ENCODE measurements around the gene ZAP70.

The ZAP70 gene

GRCh38 chr2:97716695-97717612 lies 3.6 kb downstream of the ZAP70 start:
- no peak for DNase-seq (ENCODE audit: low read depth in 3 of 3)

- DNase-seq (ENCODE audit: low read depth in 3 of 3): no peak
Observed at GRCh38 chr2:97717613-97717995, 4.2 kb downstream of the ZAP70 start.

DNA sequence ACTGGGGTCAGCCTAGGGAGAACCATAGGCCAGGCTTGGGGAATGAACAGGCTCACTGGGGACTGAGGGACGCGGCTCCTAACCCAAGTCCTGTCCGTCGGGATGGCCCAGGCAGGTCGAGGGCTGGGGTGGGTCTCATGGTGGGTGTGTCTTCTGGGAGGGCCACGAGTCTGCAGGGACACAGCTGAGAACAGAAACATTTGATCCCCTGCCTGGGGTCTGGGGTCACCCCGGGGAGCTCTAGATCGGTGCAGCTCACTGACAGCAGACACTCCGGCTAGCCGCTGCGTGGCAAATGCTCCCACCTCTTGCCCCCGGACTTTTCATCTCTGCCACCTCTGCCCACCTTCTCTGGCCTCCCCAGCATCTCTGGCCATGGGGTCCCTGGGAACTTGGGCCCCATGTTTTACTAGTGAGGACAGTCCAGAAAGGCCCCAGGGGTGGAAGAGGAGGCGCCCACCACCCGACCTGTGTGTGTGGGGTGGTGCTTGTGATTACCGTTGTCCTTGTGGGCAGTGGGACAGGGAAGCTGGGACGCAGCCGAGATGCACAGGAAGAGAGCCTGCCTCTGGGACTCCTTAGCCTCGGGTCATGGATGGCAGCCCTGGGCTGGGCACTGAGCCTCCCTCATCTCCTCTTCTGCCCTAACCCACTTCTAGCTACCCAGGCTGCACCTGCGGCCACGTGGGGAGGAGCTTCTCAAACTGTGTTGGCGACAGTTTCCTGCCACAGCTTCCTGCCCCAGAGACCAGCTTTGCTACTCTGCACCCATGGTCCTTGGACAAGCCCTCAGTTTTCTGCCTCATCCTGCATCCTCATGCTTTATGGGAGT lies 4.9 kb downstream of the ZAP70 start:
- peak; percentile 38 to 55 (median 45) for DNase-seq (ENCODE audit: low read depth in 3 of 3)

DNA sequence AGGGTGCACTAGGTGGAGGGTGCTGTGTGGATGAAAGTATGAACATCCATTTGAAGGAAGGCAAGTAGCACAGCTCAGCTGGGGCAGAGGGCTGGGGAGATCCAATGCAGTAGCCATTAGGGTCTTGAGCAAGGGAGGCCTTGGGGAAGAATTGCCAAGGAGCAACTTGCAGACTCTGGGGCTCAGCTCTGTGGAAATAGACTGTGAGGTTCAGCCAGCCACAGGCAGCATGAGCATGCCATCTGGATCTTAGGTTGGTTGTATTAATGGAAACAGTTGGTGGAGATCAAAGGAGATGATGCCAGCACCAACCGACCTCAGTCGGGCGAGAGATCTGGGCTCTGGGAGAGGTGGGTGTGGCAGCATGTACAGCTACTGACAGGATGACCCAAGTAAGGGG lies 5.6 kb downstream of the ZAP70 start:
- no peak for DNase-seq (ENCODE audit: low read depth in 3 of 3)

GRCh38 chr2:97719362-97720155 lies 6.2 kb downstream of the ZAP70 start:
- DNase-seq (ENCODE audit: low read depth in 3 of 3): no peak

DNA sequence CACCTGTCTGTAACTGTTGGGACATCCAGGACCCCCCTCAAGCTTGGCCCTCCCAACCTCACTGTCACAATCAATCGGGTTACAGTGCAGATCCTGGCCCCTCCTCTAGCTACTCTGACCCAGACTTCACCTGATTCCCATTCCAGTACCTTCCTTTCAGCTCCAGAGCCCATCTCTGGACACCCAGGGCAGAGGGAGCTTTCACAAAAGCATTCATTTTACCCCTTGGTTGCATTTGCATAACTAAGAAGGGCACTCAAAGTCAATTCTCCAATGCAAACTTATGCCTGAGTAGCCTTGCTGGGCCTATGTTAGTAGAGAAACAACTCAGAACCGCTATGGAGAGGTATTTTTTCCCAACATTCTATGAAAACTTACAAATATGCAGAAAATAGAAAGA lies 7.4 kb downstream of the ZAP70 start:
- no peak for DNase-seq (ENCODE audit: low read depth in 3 of 3)

DNA sequence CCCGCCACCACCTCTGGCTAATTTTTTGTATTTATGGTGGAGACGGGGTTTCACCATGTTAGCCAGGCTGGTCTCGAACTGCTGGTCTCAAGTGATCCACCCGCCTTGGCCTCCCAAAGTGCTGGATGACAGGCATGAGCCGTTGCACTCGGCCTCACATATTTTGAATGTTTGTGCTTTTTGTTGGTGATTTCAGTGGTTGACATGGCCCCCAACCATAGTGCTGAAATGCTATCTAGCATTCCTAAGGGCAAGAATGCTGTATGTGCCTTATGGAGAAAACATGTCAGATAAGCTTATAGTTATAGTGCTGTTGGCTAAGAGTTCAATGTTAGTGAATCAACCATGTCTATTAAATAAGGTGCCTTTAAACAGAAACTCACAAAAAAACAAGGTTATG lies 8.9 kb downstream of the ZAP70 start:
- no peak for DNase-seq (ENCODE audit: low read depth in 3 of 3)

DNA sequence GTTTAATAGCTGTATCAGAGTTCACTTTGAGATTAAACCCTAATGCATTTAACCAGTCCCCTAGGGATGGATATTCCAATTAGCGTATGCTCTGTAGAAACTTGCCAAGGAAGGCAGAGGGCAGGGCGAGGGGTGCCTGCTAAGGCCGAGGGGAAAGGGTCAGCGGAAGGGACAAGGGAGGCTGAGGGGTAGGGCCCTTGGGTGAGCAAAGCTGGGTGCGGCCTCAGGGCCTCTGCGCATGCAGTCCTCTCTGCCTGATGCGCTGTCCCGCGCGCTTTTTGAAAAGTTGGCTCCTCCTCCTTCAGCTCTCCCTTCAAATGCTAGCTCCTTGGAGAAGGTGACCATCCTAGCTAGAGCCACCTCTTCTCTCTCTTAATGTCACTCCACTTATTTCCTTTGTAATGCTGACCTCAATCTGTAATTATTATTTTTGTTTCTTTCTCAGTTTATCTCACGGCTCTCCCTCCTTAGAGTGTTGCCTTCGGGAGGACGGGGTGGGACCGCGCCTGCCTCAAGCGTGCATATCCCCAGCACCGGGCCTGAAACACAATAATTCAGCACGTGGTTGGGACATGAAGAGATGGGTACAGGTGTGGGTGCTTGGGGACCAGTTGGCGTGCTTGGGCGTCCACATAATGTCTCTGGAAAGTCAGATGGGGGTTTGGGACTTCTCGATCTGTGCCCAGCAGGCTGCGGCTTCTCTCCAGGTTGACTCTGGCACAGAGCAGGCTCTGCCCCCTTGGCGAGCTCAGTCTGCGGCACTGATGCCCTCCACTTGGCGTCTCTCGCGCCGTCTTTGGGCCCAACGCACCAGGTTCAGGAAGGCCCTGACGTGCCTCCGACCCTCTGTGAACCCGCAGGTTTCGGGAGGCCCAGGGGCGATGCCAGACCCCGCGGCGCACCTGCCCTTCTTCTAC lies 10.0 kb downstream of the ZAP70 start:
- no peak for DNase-seq (ENCODE audit: low read depth in 3 of 3)

GRCh38 chr2:97724073-97724410 lies 10.7 kb downstream of the ZAP70 start:
- no peak for DNase-seq (ENCODE audit: low read depth in 3 of 3)

- DNase-seq (ENCODE audit: low read depth in 3 of 3): no peak
Observed at GRCh38 chr2:97724501-97724900, 11.1 kb downstream of the ZAP70 start.

DNA sequence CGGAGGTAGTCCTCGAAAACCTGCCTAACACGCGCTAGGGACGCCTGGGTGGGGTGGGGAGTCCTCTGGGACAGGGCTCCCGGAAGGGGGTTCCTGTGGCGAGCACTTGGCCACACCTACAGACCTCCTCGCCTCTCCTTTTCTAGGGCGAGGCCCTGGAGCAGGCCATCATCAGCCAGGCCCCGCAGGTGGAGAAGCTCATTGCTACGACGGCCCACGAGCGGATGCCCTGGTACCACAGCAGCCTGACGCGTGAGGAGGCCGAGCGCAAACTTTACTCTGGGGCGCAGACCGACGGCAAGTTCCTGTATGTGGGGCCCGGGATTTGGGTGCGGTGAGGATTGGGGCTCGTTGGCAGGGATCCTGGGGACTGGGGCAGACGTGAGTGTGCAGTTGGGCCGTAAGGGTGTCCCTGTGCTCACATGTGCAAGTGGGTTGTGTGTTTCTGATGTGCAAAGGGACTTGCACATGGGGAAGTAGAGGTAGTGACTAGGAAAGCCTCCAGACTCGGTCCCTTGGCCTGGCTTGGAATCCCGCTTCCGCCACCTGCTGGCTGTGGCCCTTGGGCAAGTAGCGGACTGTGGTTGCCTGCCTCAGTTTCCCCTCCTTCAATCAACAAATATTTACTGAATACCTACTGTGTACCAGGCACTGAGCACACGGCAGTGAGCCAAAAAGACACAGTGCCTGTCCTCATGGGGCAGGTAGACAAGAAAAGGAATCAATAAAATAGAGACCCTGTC lies 11.7 kb downstream of the ZAP70 start:
- no peak for DNase-seq (ENCODE audit: low read depth in 3 of 3)

GRCh38 chr2:97726261-97727064 lies 13.1 kb downstream of the ZAP70 start:
- DNase-seq (ENCODE audit: low read depth in 3 of 3): no peak

DNA sequence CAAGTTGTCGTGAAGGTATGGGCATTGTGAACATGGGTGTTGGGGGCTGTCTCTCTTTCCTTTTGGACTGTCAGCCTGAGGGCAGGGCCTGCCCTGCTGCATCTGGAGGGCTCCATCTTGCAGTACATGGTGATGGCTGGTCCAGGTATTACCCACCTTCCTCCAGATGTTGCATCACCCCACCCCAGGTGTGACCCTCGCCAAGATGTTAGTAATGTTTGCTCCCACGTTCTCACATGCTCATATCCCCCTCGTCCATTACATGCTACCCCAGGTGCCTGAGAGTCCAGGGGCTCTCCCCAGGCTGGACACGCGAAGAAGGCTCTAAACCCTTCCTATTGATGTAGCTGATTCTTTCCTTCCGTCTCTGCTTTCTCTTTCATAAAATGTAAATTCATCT lies 13.9 kb downstream of the ZAP70 start:
- no peak for DNase-seq (ENCODE audit: low read depth in 3 of 3)

- DNase-seq (ENCODE audit: low read depth in 3 of 3): no peak
Observed at GRCh38 chr2:97728091-97728731, 14.8 kb downstream of the ZAP70 start.

DNA sequence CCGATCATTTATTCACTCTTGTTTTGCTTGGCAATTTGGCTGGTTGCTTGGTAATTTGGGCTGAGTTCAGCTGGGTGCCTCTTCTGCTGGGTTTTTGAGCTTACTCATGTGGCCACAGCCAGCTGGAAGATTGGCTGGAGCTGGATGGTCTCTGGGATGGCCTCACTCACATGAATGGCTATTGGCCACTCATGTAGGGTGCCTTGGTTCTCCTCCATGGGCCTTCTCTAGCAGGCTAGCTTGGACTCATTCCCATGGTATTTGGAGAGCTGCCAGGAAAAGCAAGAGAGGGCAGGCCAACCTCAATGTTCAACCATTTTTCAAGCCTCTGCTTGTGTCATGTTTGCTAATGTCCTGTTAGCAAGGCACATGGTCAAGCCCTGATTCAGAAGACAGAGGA lies 16.9 kb downstream of the ZAP70 start:
- DNase-seq (ENCODE audit: low read depth in 3 of 3): no peak

DNA sequence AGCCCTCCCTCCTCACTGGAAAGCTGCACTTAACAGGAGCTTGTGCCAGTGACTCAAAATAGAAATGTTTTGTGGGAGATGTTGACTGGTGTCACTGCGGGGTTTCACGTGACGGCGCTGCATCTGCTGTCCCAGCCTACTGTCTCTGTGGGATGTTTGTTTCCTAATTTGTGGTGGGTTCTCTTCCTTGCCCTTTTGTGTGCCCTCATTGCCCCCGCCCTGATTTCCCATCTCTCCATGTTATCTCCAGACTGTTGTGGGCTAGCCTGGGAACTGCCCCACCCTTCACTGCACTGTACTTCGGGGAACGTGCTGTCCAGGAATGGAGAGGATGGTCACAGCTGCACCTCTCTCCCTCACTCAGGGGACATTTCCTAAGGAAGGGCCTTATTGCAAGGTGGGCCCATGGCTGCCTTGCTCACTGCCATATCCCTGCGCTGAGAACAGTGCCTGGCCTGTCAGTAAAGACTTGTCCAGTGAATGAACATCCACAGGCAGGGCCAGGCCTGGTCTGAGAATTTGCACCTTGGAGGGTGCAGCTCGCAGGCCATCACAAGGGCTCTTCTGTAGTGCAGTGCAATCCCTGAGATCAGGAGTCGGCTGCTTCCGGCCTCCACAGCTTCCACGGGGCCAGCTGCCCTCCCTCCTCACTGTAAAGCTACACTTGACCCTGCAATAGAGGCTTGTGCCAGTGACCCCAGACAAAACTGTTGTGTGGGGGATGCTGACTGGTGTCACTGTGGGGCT lies 18.1 kb downstream of the ZAP70 start:
- no peak for DNase-seq (ENCODE audit: low read depth in 3 of 3)

- no peak for DNase-seq (ENCODE audit: low read depth in 3 of 3)
Observed at GRCh38 chr2:97732436-97733340, 19.3 kb downstream of the ZAP70 start.

All from stimulated activated CD4-positive, alpha-beta T cell treated with anti-CD3 and anti-CD28 coated beads, TNF-alpha, amount 100 ng/mL, for 4 hours (primary cell).